ENCODE data around the gene CD58.

DNA sequence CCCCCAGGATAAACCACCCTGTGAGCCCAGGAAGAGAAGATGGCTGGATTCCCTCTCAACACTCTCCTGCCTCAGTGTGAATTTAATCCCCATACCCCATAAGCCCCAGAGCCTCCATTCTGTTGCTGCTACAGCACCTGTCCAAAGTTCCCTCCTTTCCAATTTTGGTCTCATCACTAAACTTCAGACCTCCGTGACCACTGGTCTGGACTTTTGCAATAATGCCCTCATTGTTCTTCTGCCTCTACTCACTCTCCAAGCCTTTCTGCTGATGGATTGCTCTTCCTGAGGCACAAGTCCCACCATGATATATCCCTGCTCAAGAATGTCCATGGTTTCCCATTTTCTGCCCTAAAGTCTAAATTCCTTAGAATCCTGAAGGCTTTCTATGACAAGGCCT, 83.2 kb downstream of the CD58 start:
- no peak for TF ChIP-seq CTCF (IDR thresholded peaks at IDR 0.05)
- no peak for TF ChIP-seq SP1 (CRISPR knock-in tag; conservative IDR thresholded peaks at IDR 0.05)
- TF ChIP-seq NFYB (CRISPR knock-in tag; conservative IDR thresholded peaks at IDR 0.05; ENCODE audit: low read depth) = no peak
- no peak for TF ChIP-seq MXD4 (CRISPR knock-in tag; IDR thresholded peaks at IDR 0.05; ENCODE audit: borderline replicate concordance)
- TF ChIP-seq, protein P1, sequence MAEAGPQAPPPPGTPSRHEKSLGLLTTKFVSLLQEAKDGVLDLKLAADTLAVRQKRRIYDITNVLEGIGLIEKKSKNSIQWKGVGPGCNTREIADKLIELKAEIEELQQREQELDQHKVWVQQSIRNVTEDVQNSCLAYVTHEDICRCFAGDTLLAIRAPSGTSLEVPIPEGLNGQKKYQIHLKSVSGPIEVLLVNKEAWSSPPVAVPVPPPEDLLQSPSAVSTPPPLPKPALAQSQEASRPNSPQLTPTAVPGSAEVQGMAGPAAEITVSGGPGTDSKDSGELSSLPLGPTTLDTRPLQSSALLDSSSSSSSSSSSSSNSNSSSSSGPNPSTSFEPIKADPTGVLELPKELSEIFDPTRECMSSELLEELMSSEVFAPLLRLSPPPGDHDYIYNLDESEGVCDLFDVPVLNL (CRISPR knock-in tag; IDR thresholded peaks at IDR 0.05; ENCODE audit: borderline replicate concordance, low read depth) = no peak
- TF ChIP-seq, protein P2, sequence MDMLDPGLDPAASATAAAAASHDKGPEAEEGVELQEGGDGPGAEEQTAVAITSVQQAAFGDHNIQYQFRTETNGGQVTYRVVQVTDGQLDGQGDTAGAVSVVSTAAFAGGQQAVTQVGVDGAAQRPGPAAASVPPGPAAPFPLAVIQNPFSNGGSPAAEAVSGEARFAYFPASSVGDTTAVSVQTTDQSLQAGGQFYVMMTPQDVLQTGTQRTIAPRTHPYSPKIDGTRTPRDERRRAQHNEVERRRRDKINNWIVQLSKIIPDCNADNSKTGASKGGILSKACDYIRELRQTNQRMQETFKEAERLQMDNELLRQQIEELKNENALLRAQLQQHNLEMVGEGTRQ (CRISPR knock-in tag; IDR thresholded peaks at IDR 0.05) = no peak
- no peak for TF ChIP-seq SMAD3 (CRISPR knock-in tag; IDR thresholded peaks at IDR 0.05; ENCODE audit: borderline replicate concordance)
